ENCODE measurements around the gene ACSM5. TPM values are rescaled to one million over a fixed set of nuclear protein-coding genes. Genes with fewer than 3 reads are reported as not detected.

Gene ACSM5
- total and polyA plus RNA-seq, 2 donors (not counting 1 experiment from before 2014, with no cell fraction given) = not detected

DNA sequence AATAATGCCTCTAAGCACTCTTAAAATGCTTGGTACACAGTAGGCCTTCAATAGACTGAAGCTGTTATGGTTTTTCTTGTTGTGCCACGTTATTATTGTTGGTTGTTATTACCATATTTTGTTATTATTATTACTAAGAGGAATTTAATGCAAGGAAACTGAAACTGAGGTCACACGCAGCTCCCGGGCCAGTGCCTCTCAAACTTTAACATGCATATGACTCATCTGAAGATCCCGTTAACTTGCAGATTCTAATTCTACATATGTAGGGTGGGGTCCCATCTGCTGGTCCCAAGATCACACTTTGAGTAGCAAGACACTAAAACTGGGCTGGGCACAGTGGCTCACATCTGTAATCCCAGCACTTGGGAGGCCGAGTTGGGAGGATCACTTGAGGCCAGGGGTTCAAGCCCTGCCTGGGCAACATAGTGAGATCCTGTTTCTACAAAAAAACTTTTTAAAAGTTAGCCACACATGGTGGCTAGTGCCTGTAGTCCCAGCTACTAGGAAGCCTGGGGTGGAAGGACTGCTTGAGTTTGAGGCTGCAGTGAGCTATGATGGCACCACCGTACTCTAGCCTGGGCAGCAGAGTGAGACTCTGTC, 888 bp downstream of the ACSM5 start:
- no peak for TF ChIP-seq EZH2 (IDR thresholded peaks at IDR 0.05; ENCODE audit: borderline replicate concordance, insufficient read depth, low read depth, low read length, poor library complexity, severe bottlenecking)
- TF ChIP-seq CTCF (IDR thresholded peaks at IDR 0.05) = no peak
- Histone ChIP-seq H4K20me1 (ENCODE audit: control insufficient read depth, insufficient read depth, low read length, poor library complexity, severe bottlenecking) (no peaks in the 10 kb centered on the region), H3K9ac (ENCODE audit: low read length) (no peak overlapping the region), H3K4me2 (replicated peaks; ENCODE audit: low read depth, low read length, poor library complexity, severe bottlenecking) (peak overlapping the region; percentile 18), H3K9me3 (ENCODE audit: control extremely low read depth in 1 of 3, control insufficient read depth in 2 of 3, insufficient read depth in 1 of 3, low read length in 2 of 3) (no peaks in the 10 kb centered on the region), H3K36me3 (replicated peaks in 1 of 2; ENCODE audit: control extremely low read depth in 1 of 2, control insufficient read depth in 1 of 2, extremely low read depth in 1 of 2, insufficient read depth in 2 of 2, low read length in 1 of 2) (no peaks in the 10 kb centered on the region), H3K27ac (ENCODE audit: low read length in 2 of 2) (no peak overlapping the region), H3K27me3 (replicated peaks in 1 of 4; ENCODE audit: control extremely low read depth in 1 of 4, control insufficient read depth in 3 of 4, insufficient read depth in 4 of 4, low read length in 3 of 4) (no peaks in the 10 kb centered on the region), H3K79me2 (ENCODE audit: control insufficient read depth, insufficient read depth, low read length) (no peaks in the 10 kb centered on the region), H3K4me1 (ENCODE audit: control insufficient read depth in 2 of 2, insufficient read depth in 2 of 2, low read length in 2 of 2) (peaks cover 0 to 9% of the 10 kb centered on the region in 2 donors), H2AFZ (ENCODE audit: insufficient read depth, low read depth, low read length, poor library complexity, severe bottlenecking) (peak overlapping the region; percentile 47), H3K4me3 (ENCODE audit: control extremely low read depth in 1 of 5, extremely low read depth in 1 of 5, insufficient read depth in 1 of 5, low read depth in 2 of 5, low read length in 4 of 5) (no peak overlapping the region)
- H3K27me3 Mint-ChIP-seq = peaks cover 12% of the 10 kb centered on the region
- ATAC-seq (ENCODE audit: low read depth) (peak; percentile 28), DNase-seq (peak; percentile 18)
- CTCF ChIA-PET = interaction anchor here (1.9 kb wide), 1 partner anchor 25 kb away, joined by 5 read pairs; no protein-coding TSS in a partner anchor
- peaks cover 7% of the 10 kb centered on the region for H3K4me1 Mint-ChIP-seq
- no peak overlapping the region for H3K4me3 Mint-ChIP-seq
- H3K9me3 Mint-ChIP-seq (ENCODE audit: insufficient read depth) = no peaks in the 10 kb centered on the region
- peak overlapping the region; percentile 54 for H3K27ac Mint-ChIP-seq
- intact Hi-C loops (cut with micrococcal nuclease) = no loop called here
- POLR2A ChIA-PET = no interaction called here
- 56% methylated on average over 1 of the region's 6 CpGs for WGBS (ENCODE audit: insufficient coverage)

DNA sequence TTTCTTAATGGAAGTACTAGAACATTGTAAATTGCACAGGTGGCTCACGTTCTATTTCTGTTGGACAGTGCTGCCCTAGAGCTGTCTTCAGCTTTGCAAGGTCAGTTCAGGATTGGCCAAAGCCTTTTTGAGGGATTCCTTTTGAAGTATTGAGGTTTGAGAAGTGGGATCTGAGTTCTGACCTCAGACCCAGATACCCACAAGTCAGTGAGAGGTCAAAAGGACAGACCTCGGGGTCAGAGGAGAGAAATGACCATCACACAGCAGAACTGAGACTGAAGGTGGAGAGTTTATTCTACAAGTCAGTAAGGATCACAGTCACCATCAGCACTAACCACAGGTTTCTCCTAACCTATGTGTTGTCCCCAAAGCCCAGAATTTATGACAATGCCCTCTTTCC, 1.7 kb downstream of the ACSM5 start:
- Histone ChIP-seq H3K27ac (ENCODE audit: low read length in 2 of 2) (no peak overlapping the region), H3K27me3 (replicated peaks in 1 of 4; ENCODE audit: control extremely low read depth in 1 of 4, control insufficient read depth in 3 of 4, insufficient read depth in 4 of 4, low read length in 3 of 4) (no peaks in the 10 kb centered on the region), H3K4me1 (ENCODE audit: control insufficient read depth in 2 of 2, insufficient read depth in 2 of 2, low read length in 2 of 2) (peaks cover 0 to 9% of the 10 kb centered on the region in 2 donors), H3K9ac (ENCODE audit: low read length) (no peak overlapping the region), H3K79me2 (ENCODE audit: control insufficient read depth, insufficient read depth, low read length) (no peaks in the 10 kb centered on the region), H4K20me1 (ENCODE audit: control insufficient read depth, insufficient read depth, low read length, poor library complexity, severe bottlenecking) (no peaks in the 10 kb centered on the region), H3K4me2 (replicated peaks; ENCODE audit: low read depth, low read length, poor library complexity, severe bottlenecking) (no peak overlapping the region), H3K36me3 (replicated peaks in 1 of 2; ENCODE audit: control extremely low read depth in 1 of 2, control insufficient read depth in 1 of 2, extremely low read depth in 1 of 2, insufficient read depth in 2 of 2, low read length in 1 of 2) (no peaks in the 10 kb centered on the region), H3K4me3 (ENCODE audit: control extremely low read depth in 1 of 5, extremely low read depth in 1 of 5, insufficient read depth in 1 of 5, low read depth in 2 of 5, low read length in 4 of 5) (no peak overlapping the region), H3K9me3 (ENCODE audit: control extremely low read depth in 1 of 3, control insufficient read depth in 2 of 3, insufficient read depth in 1 of 3, low read length in 2 of 3) (peaks cover 0 to 1% (median 0%) of the 10 kb centered on the region in 3 donors), H2AFZ (ENCODE audit: insufficient read depth, low read depth, low read length, poor library complexity, severe bottlenecking) (no peak overlapping the region)
- Mint-ChIP-seq H3K4me3 (no peak overlapping the region), H3K9me3 (ENCODE audit: insufficient read depth) (no peaks in the 10 kb centered on the region), H3K27ac (no peak overlapping the region), H3K27me3 (peaks cover 12% of the 10 kb centered on the region), H3K4me1 (peaks cover 7% of the 10 kb centered on the region)
- ATAC-seq (ENCODE audit: low read depth) (no peak), DNase-seq (no peak)
- ChIA-PET CTCF (interaction anchor here (1.9 kb wide), 1 partner anchor 25 kb away, joined by 5 read pairs; no protein-coding TSS in a partner anchor), POLR2A (no interaction called here)
- TF ChIP-seq CTCF (IDR thresholded peaks at IDR 0.05) (no peak), EZH2 (IDR thresholded peaks at IDR 0.05; ENCODE audit: borderline replicate concordance, insufficient read depth, low read depth, low read length, poor library complexity, severe bottlenecking) (no peak)
- no CpG with 5 or more reads among the region's 2 CpGs for WGBS (ENCODE audit: insufficient coverage)
- intact Hi-C loops (cut with micrococcal nuclease) = no loop called here

Measured in B cell (primary cell).